Astrocyte (in vitro differentiated cells and primary cell): Measurements from ENCODE around the gene ST6GALNAC2.

Experiments
- EZH2 ChIP-seq: IDR thresholded peaks from 2 replicates; pipeline ENCODE4 v1.6.1; 2012; ENCODE audit warnings: mild to moderate bottlenecking, low read length, inconsistent platforms; ENCODE audit not compliant: insufficient read depth
- TF ChIP-seq, protein P1 (sequence below): IDR thresholded peaks from 2 replicates; pipeline ENCODE4 v1.5.1; 2011; ENCODE audit warnings: low read depth, mild to moderate bottlenecking, inconsistent platforms, low read length, moderate library complexity; ENCODE audit not compliant: insufficient read depth

DNA sequence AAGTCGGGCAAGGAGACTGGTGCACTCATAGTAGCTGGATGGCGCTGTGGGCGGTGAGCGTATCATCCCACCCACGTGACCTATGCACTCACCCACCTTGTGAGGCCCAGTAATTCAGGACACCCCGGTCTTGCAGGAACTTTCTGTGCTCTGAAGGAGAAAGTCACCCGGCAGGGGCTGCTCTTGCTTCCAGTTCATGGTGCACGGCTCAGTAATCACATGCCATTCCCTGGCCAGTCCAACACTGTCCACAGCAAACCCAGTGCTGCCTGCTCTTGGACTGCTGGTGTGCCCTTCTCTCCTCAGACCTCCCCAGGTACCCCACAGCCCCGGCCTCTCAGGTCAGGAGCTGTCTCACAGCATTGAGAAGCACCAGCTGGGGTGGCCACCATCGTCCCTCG, 68.0 kb downstream of the ST6GALNAC2 start:
- TF ChIP-seq EZH2: no peak
- TF ChIP-seq, protein P1, sequence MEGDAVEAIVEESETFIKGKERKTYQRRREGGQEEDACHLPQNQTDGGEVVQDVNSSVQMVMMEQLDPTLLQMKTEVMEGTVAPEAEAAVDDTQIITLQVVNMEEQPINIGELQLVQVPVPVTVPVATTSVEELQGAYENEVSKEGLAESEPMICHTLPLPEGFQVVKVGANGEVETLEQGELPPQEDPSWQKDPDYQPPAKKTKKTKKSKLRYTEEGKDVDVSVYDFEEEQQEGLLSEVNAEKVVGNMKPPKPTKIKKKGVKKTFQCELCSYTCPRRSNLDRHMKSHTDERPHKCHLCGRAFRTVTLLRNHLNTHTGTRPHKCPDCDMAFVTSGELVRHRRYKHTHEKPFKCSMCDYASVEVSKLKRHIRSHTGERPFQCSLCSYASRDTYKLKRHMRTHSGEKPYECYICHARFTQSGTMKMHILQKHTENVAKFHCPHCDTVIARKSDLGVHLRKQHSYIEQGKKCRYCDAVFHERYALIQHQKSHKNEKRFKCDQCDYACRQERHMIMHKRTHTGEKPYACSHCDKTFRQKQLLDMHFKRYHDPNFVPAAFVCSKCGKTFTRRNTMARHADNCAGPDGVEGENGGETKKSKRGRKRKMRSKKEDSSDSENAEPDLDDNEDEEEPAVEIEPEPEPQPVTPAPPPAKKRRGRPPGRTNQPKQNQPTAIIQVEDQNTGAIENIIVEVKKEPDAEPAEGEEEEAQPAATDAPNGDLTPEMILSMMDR: no peak
